ENCODE data around the gene SUCO. TPM values are rescaled to one million over a fixed set of nuclear protein-coding genes. Genes with fewer than 3 reads are reported as not detected.
"Not testable (repeated sequence)": the region's sequence is repeated elsewhere in the genome, so short reads cannot be mapped to it uniquely, and the experiment has no call there.

SUCO gene
- total and polyA plus RNA-seq, 3 experiments from 2014 or later: 15.3 to 25.2 (median 25.1) TPM

- Histone ChIP-seq H3K36me3 (ENCODE audit: insufficient read depth, low read length) (no peaks in the 10 kb centered on the region), H3K27me3 (ENCODE audit: insufficient read depth, low read length, poor library complexity, severe bottlenecking) (no peaks in the 10 kb centered on the region), H3K4me1 (ENCODE audit: insufficient read depth, low read length) (peaks cover 3% of the 10 kb centered on the region), H3K27ac (ENCODE audit: low read depth, low read length) (no peak overlapping the region), H3K4me3 (ENCODE audit: low read length) (no peak overlapping the region), H3K9me3 (ENCODE audit: low read length) (no peaks in the 10 kb centered on the region)
- Mint-ChIP-seq H3K4me1 (peaks cover 4 to 5% (median 4%) of the 10 kb centered on the region in 3 donors), H3K36me3 (peaks cover 0 to 4% (median 0%) of the 10 kb centered on the region in 3 donors), H3K9me3 (no peaks in the 10 kb centered on the region), H3K27ac (no peak overlapping the region), H3K4me3 (no peak overlapping the region), H3K27me3 (peaks cover 3 to 16% of the 10 kb centered on the region in 2 donors)
- DNase-seq: no peak
- ChIA-PET POLR2A (no interaction called here), CTCF (no interaction called here)
Observed at GRCh38 chr1:172492421-172492820, 40.5 kb upstream of the SUCO start.

- no peaks in the 10 kb centered on the region for H3K27me3 ChIP-seq (ENCODE audit: insufficient read depth, low read length, poor library complexity, severe bottlenecking)
- no peak overlapping the region for H3K27ac Mint-ChIP-seq
Observed at GRCh38 chr1:172494166-172494565, 38.8 kb upstream of the SUCO start.

DNA sequence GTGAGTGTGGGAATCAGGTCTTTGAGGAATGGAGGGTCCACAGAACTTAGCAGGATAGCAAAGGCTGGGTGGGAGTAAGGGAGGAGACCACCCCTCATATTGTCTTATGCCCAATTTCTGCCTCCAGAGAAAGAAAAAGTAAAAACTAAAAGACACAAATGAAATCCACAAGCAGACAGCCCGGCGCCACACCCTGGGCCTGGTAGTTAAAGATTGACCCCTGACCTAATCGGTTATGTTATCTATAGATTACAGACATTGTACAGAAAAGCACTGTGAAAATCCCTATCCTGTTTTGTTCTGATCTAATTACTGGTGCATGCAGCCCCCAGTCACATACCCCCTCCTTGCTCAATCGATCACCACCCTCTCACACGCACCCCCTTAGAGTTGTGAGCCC is 36.8 kb upstream of the SUCO start:
- H3K9me3 ChIP-seq (ENCODE audit: low read length); POLR2A ChIA-PET; H3K4me3 Mint-ChIP-seq; H3K27ac Mint-ChIP-seq; H3K4me1 ChIP-seq (ENCODE audit: insufficient read depth, low read length); H3K27me3 Mint-ChIP-seq; H3K36me3 Mint-ChIP-seq; H3K4me1 Mint-ChIP-seq; H3K4me3 ChIP-seq (ENCODE audit: low read length); H3K36me3 ChIP-seq (ENCODE audit: insufficient read depth, low read length); H3K27ac ChIP-seq (ENCODE audit: low read depth, low read length); DNase-seq; H3K27me3 ChIP-seq (ENCODE audit: insufficient read depth, low read length, poor library complexity, severe bottlenecking); H3K9me3 Mint-ChIP-seq: not testable (repeated sequence)
- CTCF ChIA-PET: interaction anchor here (1.3 kb wide), 1 partner anchor 8 kb away, joined by 3 read pairs; no protein-coding TSS in a partner anchor

More at GRCh38 chr1:172494166-172494565, 38.8 kb upstream of the SUCO start:
- no peak for DNase-seq
- Mint-ChIP-seq H3K9me3 (no peaks in the 10 kb centered on the region), H3K27me3 (peaks cover 3 to 16% of the 10 kb centered on the region in 2 donors), H3K4me1 (no peaks in the 10 kb centered on the region), H3K4me3 (no peak overlapping the region), H3K36me3 (peaks cover 0 to 4% (median 0%) of the 10 kb centered on the region in 3 donors)
- ChIA-PET CTCF (interaction anchor here (1.0 kb wide), 1 partner anchor 17 kb away, joined by 3 read pairs; no protein-coding TSS in a partner anchor), POLR2A (no interaction called here)
- Histone ChIP-seq H3K9me3 (ENCODE audit: low read length) (no peaks in the 10 kb centered on the region), H3K4me3 (ENCODE audit: low read length) (no peak overlapping the region), H3K4me1 (ENCODE audit: insufficient read depth, low read length) (no peaks in the 10 kb centered on the region), H3K36me3 (ENCODE audit: insufficient read depth, low read length) (no peaks in the 10 kb centered on the region), H3K27ac (ENCODE audit: low read depth, low read length) (no peak overlapping the region)

DNA sequence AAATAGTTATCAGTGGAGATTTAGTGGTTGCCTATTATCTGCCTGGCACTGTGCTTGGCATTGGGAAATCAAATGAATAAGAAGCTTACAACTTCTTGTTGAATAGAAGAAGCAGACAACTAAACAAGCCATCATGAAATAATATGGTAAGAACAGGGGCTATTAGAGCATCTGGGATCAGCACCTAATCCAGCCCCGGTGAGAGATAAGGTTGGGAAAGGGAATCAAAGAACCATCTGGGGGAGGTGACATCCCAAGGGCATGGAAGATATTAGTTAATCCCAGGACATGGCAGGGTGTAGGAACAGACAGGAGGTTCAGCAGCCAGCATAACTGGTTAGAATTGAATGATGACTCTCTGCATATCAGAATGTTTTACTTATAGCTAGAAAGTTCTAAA is 36.3 kb upstream of the SUCO start:
- no peak overlapping the region for H3K4me3 Mint-ChIP-seq
- H3K27me3 Mint-ChIP-seq: peaks cover 0 to 3% of the 10 kb centered on the region in 2 donors
- H3K36me3 Mint-ChIP-seq: no peaks in the 10 kb centered on the region
- DNase-seq: no peak
- no peak overlapping the region for H3K27ac Mint-ChIP-seq
- ChIA-PET CTCF (interaction anchor here (1.3 kb wide), 1 partner anchor 8 kb away, joined by 3 read pairs; no protein-coding TSS in a partner anchor), POLR2A (no interaction called here)
- Histone ChIP-seq H3K4me3 (ENCODE audit: low read length) (no peak overlapping the region), H3K27ac (ENCODE audit: low read depth, low read length) (no peak overlapping the region), H3K4me1 (ENCODE audit: insufficient read depth, low read length) (no peaks in the 10 kb centered on the region), H3K36me3 (ENCODE audit: insufficient read depth, low read length) (no peaks in the 10 kb centered on the region), H3K27me3 (ENCODE audit: insufficient read depth, low read length, poor library complexity, severe bottlenecking) (no peaks in the 10 kb centered on the region), H3K9me3 (ENCODE audit: low read length) (no peaks in the 10 kb centered on the region)
- H3K9me3 Mint-ChIP-seq: no peaks in the 10 kb centered on the region
- H3K4me1 Mint-ChIP-seq: no peaks in the 10 kb centered on the region

DNA sequence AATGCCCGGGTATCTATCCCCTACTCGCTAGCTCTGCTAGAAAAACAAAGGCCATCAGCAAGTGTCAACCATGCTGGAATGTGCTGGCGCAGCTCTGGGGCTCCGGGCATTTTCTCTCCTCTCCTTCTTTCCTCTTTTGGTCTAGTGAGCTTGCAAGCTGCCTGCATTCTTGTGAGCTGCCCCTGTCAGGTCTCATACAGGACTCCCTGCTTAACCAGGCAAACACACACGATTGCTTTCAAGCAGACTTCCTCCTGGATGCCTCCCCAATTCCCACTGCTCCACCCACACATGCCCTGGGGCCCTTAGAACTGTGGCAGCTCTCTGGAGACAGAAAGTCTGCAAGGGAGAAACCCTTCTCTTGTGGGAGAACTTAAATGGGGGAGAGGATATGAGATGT is 35.7 kb upstream of the SUCO start:
- peaks cover 0 to 3% of the 10 kb centered on the region in 2 donors for H3K27me3 Mint-ChIP-seq
- Histone ChIP-seq H3K4me3 (ENCODE audit: low read length) (no peak overlapping the region), H3K9me3 (ENCODE audit: low read length) (no peaks in the 10 kb centered on the region), H3K36me3 (ENCODE audit: insufficient read depth, low read length) (no peaks in the 10 kb centered on the region), H3K27me3 (ENCODE audit: insufficient read depth, low read length, poor library complexity, severe bottlenecking) (no peaks in the 10 kb centered on the region), H3K27ac (ENCODE audit: low read depth, low read length) (no peak overlapping the region), H3K4me1 (ENCODE audit: insufficient read depth, low read length) (no peaks in the 10 kb centered on the region)
- H3K27ac Mint-ChIP-seq: no peak overlapping the region
- ChIA-PET CTCF (interaction anchor here (1.3 kb wide), 1 partner anchor 9 kb away, joined by 3 read pairs; no protein-coding TSS in a partner anchor), POLR2A (no interaction called here)
- no peaks in the 10 kb centered on the region for H3K4me1 Mint-ChIP-seq
- H3K4me3 Mint-ChIP-seq: no peak overlapping the region
- H3K36me3 Mint-ChIP-seq: no peaks in the 10 kb centered on the region
- no peaks in the 10 kb centered on the region for H3K9me3 Mint-ChIP-seq
- no peak for DNase-seq

- no peak for DNase-seq
- POLR2A ChIA-PET: no interaction called here
- no peaks in the 10 kb centered on the region for H3K27me3 ChIP-seq (ENCODE audit: insufficient read depth, low read length, poor library complexity, severe bottlenecking)
- H3K27me3 Mint-ChIP-seq: peaks cover 3 to 9% of the 10 kb centered on the region in 2 donors
- H3K4me1 Mint-ChIP-seq: no peaks in the 10 kb centered on the region
- H3K36me3 ChIP-seq (ENCODE audit: insufficient read depth, low read length): no peaks in the 10 kb centered on the region
- H3K27ac Mint-ChIP-seq: no peak overlapping the region
- H3K4me3 ChIP-seq (ENCODE audit: low read length): no peak overlapping the region
- H3K4me3 Mint-ChIP-seq: no peak overlapping the region
- no peaks in the 10 kb centered on the region for H3K36me3 Mint-ChIP-seq
- no peaks in the 10 kb centered on the region for H3K9me3 Mint-ChIP-seq
- H3K4me1 ChIP-seq (ENCODE audit: insufficient read depth, low read length): no peaks in the 10 kb centered on the region
- no peak overlapping the region for H3K27ac ChIP-seq (ENCODE audit: low read depth, low read length)
- no peaks in the 10 kb centered on the region for H3K9me3 ChIP-seq (ENCODE audit: low read length)
- CTCF ChIA-PET: no interaction called here
Observed at GRCh38 chr1:172498857-172499256, 34.1 kb upstream of the SUCO start.

DNA sequence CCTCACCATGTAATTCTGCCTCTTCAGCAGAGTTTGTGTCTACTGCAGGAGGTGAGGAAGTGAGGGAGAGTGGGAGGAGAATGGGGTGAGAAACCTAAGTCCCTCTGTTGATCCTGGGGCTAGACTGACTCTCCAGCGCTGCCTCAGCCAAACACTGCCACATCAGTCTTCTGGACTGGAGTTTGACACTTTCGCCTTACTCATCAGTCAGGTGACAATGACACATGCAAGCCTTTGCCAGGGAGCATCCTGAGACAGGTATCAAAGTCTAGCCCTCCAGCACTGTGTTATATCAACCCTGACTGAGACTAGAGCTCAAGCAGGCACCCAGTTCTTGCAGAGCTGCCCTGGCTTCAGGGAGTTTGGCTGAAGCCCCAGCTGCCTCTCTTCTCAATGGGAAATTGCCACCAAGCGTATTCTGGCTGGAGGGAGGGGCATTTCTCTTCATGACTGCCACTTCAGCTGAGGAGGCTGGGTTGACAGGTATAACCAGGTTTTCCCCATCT is 33.3 kb upstream of the SUCO start:
- peak overlapping the region in 1 of 8 donors; percentile 5 for H3K27ac Mint-ChIP-seq

GRCh38 chr1:172500207-172500606 is 32.7 kb upstream of the SUCO start:
- H3K27ac ChIP-seq (ENCODE audit: low read depth, low read length): no peak overlapping the region
- POLR2A ChIA-PET: interaction anchor here (0.6 kb wide), 1 partner anchor 19 kb away, joined by 6 read pairs; no protein-coding TSS in a partner anchor

More for the DNA sequence above, 33.3 kb upstream of the SUCO start:
- POLR2A ChIA-PET: interaction anchor here (0.6 kb wide), 1 partner anchor 20 kb away, joined by 6 read pairs; no protein-coding TSS in a partner anchor
- H3K36me3 ChIP-seq (ENCODE audit: insufficient read depth, low read length): no peaks in the 10 kb centered on the region
- H3K4me3 Mint-ChIP-seq: no peak overlapping the region
- CTCF ChIA-PET: no interaction called here
- no peaks in the 10 kb centered on the region for H3K4me1 Mint-ChIP-seq
- no peaks in the 10 kb centered on the region for H3K9me3 ChIP-seq (ENCODE audit: low read length)
- H3K27me3 ChIP-seq (ENCODE audit: insufficient read depth, low read length, poor library complexity, severe bottlenecking): no peaks in the 10 kb centered on the region
- no peak overlapping the region for H3K27ac ChIP-seq (ENCODE audit: low read depth, low read length)
- no peaks in the 10 kb centered on the region for H3K9me3 Mint-ChIP-seq
- no peak overlapping the region for H3K4me3 ChIP-seq (ENCODE audit: low read length)
- H3K27me3 Mint-ChIP-seq: peaks cover 3 to 14% of the 10 kb centered on the region in 2 donors
- no peaks in the 10 kb centered on the region for H3K4me1 ChIP-seq (ENCODE audit: insufficient read depth, low read length)
- DNase-seq: no peak
- no peaks in the 10 kb centered on the region for H3K36me3 Mint-ChIP-seq

More at GRCh38 chr1:172500207-172500606, 32.7 kb upstream of the SUCO start:
- Histone ChIP-seq H3K4me3 (ENCODE audit: low read length) (no peak overlapping the region), H3K4me1 (ENCODE audit: insufficient read depth, low read length) (no peaks in the 10 kb centered on the region), H3K9me3 (ENCODE audit: low read length) (no peaks in the 10 kb centered on the region), H3K27me3 (ENCODE audit: insufficient read depth, low read length, poor library complexity, severe bottlenecking) (no peaks in the 10 kb centered on the region), H3K36me3 (ENCODE audit: insufficient read depth, low read length) (no peaks in the 10 kb centered on the region)
- H3K36me3 Mint-ChIP-seq: no peaks in the 10 kb centered on the region
- H3K27me3 Mint-ChIP-seq: peaks cover 3 to 14% of the 10 kb centered on the region in 2 donors
- DNase-seq: no peak
- H3K4me1 Mint-ChIP-seq: no peaks in the 10 kb centered on the region
- no peak overlapping the region for H3K4me3 Mint-ChIP-seq
- CTCF ChIA-PET: no interaction called here
- no peak overlapping the region for H3K27ac Mint-ChIP-seq
- H3K9me3 Mint-ChIP-seq: no peaks in the 10 kb centered on the region

Measured in CD8-positive, alpha-beta memory T cell (primary cell).